Mesenchymal stem cell (in vitro differentiated cells and primary cell): ENCODE measurements around the gene GHR.

Source experiments
- DNase-seq: peaks from one replicate; pipeline ENCODE4 v3.0.0-alpha.2; 2013
- H2AFZ ChIP-seq: one replicate; pipeline ENCODE4 v1.6.1; 2013; ENCODE audit warnings: low read depth, mild to moderate bottlenecking, control low read depth, inconsistent platforms, low read length, moderate library complexity
- H2AK5ac ChIP-seq: 2 replicates; pipeline ENCODE4 v1.6.1; 2013; ENCODE audit warnings: low read length, moderate library complexity, mild to moderate bottlenecking, inconsistent platforms; ENCODE audit not compliant: severe bottlenecking
- H2BK120ac ChIP-seq: one replicate; pipeline ENCODE4 v1.6.1; 2013; ENCODE audit warnings: low read depth, mild to moderate bottlenecking, inconsistent platforms, low read length, moderate library complexity
- H2BK12ac ChIP-seq, 2 experiments: one replicate each; pipeline ENCODE4 v1.6.1; 2013; ENCODE audit warnings: inconsistent platforms in 2 of 2, low read length in 2 of 2, mild to moderate bottlenecking in 2 of 2, moderate library complexity in 2 of 2, control low read depth in 1 of 2
- H2BK15ac ChIP-seq: one replicate; pipeline ENCODE4 v1.6.1; 2013; ENCODE audit warnings: mild to moderate bottlenecking, low read depth, inconsistent platforms; ENCODE audit not compliant: poor library complexity, severe bottlenecking
- H2BK5ac ChIP-seq: 2 replicates; pipeline ENCODE4 v1.6.1; 2013; ENCODE audit warnings: low read depth, mild to moderate bottlenecking, low read length, control low read depth, inconsistent platforms; ENCODE audit not compliant: poor library complexity, severe bottlenecking
- H3K14ac ChIP-seq, 2 experiments: one replicate each; pipeline ENCODE4 v1.6.1; 2013; ENCODE audit warnings: inconsistent platforms in 2 of 2, low read length in 2 of 2, control low read depth in 1 of 2, mild to moderate bottlenecking in 1 of 2, moderate library complexity in 1 of 2
- H3K18ac ChIP-seq, 2 experiments: one replicate each; pipeline ENCODE4 v1.6.1; 2013; ENCODE audit warnings: inconsistent platforms in 2 of 2, low read length in 2 of 2, control low read depth in 1 of 2, low read depth in 1 of 2, mild to moderate bottlenecking in 1 of 2
- H3K23ac ChIP-seq, 2 experiments: one replicate each; pipeline ENCODE4 v1.6.1; 2013; ENCODE audit warnings: inconsistent platforms in 2 of 2, low read length in 2 of 2, mild to moderate bottlenecking in 2 of 2, moderate library complexity in 2 of 2, control low read depth in 1 of 2
- H3K27ac ChIP-seq: 2 replicates; pipeline ENCODE4 v1.5.1; 2013; ENCODE audit warnings: mild to moderate bottlenecking, moderate library complexity, low read length, control low read depth, inconsistent platforms; ENCODE audit not compliant: poor library complexity, severe bottlenecking
- H3K27me3 ChIP-seq, 2 experiments: 2 replicates each; pipeline versions ENCODE4 v1.6.1 to v1.7.0; 2013; ENCODE audit warnings: low read length in 2 of 2, mild to moderate bottlenecking in 2 of 2, moderate library complexity in 2 of 2, control low read depth in 1 of 2, inconsistent platforms in 1 of 2; ENCODE audit not compliant: control insufficient read depth in 1 of 2, insufficient read depth in 1 of 2
- H3K36me3 ChIP-seq, 2 experiments: 2 replicates each; pipeline versions ENCODE4 v1.6.1 to v1.7.0; 2013; ENCODE audit warnings: low read length in 2 of 2, control low read depth in 1 of 2, inconsistent platforms in 1 of 2, low read depth in 1 of 2, mild to moderate bottlenecking in 1 of 2; ENCODE audit not compliant: insufficient read depth in 2 of 2, control insufficient read depth in 1 of 2
- H3K4ac ChIP-seq, 2 experiments: one replicate each; pipeline ENCODE4 v1.6.1; 2013; ENCODE audit warnings: inconsistent platforms in 2 of 2, low read length in 2 of 2, mild to moderate bottlenecking in 2 of 2, moderate library complexity in 2 of 2, control low read depth in 1 of 2, low read depth in 1 of 2
- H3K4me1 ChIP-seq: 2 replicates; pipeline ENCODE4 v1.6.1; 2013; ENCODE audit warnings: low read depth, low read length, control low read depth; ENCODE audit not compliant: control insufficient read depth, insufficient read depth
- H3K4me2 ChIP-seq: 2 replicates; pipeline ENCODE4 v1.6.1; 2013; ENCODE audit warnings: low read length, mild to moderate bottlenecking, inconsistent platforms; ENCODE audit not compliant: poor library complexity, severe bottlenecking
- H3K4me3 ChIP-seq, 2 experiments: 2 replicates each; pipeline versions ENCODE4 v1.5.1 to v1.7.0; 2013; ENCODE audit warnings: low read length in 2 of 2, mild to moderate bottlenecking in 2 of 2, control low read depth in 1 of 2, low read depth in 1 of 2; ENCODE audit not compliant: insufficient read depth in 1 of 2
- H3K79me1 ChIP-seq: replicated peaks from 2 replicates; pipeline ENCODE4 v1.6.1; 2013; ENCODE audit warnings: mild to moderate bottlenecking, control low read depth, low read length, inconsistent platforms; ENCODE audit not compliant: poor library complexity, severe bottlenecking
- H3K9ac ChIP-seq: 2 replicates; pipeline ENCODE4 v1.7.0; 2013; ENCODE audit warnings: mild to moderate bottlenecking, low read length, moderate library complexity
- H3K9me3 ChIP-seq: 2 replicates; pipeline ENCODE4 v1.7.0; 2013; ENCODE audit warnings: mild to moderate bottlenecking, low read length; ENCODE audit not compliant: control insufficient read depth
- H4K8ac ChIP-seq: one replicate; pipeline ENCODE4 v1.6.1; 2013; ENCODE audit warnings: inconsistent platforms, mild to moderate bottlenecking, low read length, moderate library complexity
- H4K91ac ChIP-seq: one replicate; pipeline ENCODE4 v1.6.1; 2013; ENCODE audit warnings: mild to moderate bottlenecking, low read length, inconsistent platforms

GHR gene

DNA sequence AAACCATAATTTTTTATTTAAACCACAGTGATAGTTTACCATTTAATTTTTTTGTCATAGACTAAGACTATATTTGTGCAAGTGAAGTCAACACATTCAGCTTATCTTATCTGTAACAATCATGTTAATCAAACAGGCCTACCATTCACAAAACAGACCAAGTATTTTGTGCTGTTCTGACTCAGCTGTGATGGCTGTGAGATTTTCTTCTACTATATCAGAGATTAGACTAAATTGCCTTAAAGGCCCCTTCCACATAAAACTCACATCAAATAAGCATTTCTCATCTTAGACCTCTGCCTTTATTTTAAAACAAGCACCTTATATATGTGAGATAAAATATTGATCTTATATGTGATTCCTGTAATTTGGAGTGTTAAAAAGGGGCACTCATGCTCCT is 346.8 kb downstream of the GHR start:
- Histone ChIP-seq H2BK15ac (no peak overlapping the region), H2BK120ac (no peak overlapping the region), H3K36me3 (no peaks in the 10 kb centered on the region), H3K18ac (no peak overlapping the region), H3K9ac (no peak overlapping the region), H3K14ac (no peak overlapping the region), H2BK5ac (no peak overlapping the region), H3K27me3 (no peaks in the 10 kb centered on the region), H3K4me1 (no peaks in the 10 kb centered on the region), H3K9me3 (peaks cover 6% of the 10 kb centered on the region), H3K4ac (no peak overlapping the region), H4K91ac (no peak overlapping the region), H3K27ac (no peak overlapping the region), H2BK12ac (no peak overlapping the region), H4K8ac (no peak overlapping the region), H3K4me2 (no peak overlapping the region), H3K23ac (no peak overlapping the region), H2AK5ac (no peak overlapping the region), H2AFZ (no peak overlapping the region), H3K4me3 (no peak overlapping the region), H3K79me1 (no peaks in the 10 kb centered on the region)
- DNase-seq: no peak
